K562 (cell line): Measurements from ENCODE around the gene MBD2. TPM values are rescaled to one million over a fixed set of nuclear protein-coding genes. Genes with fewer than 3 reads are reported as not detected.
A peak's percentile ranks its signal among the peaks of the same experiment; 100 is the strongest.

ENCODE experiments used
- ATAC-seq: fragments of 200-7000 bp; cut with Tn5 transposase; 3 replicates; pipeline ENCODE4 v1.9.1; 2020; ENCODE audit warnings: moderate library complexity
- BruUV-seq: library from RNA; stranded (reverse); fragments of 400-500 nt; replicated peaks from 2 replicates; lab custom pipeline; 2021; lab: Mats Ljungman, UMichigan
- CTCF ChIA-PET: fragments of 300-600 bp; formaldehyde crosslinking; extraction: SDS; loops from one replicate; lab custom pipeline; 2021; ENCODE audit warnings: low intra/inter-chr PET ratio; lab: Yijun Ruan, JAX
- POLR2A ChIA-PET: fragments of 300-600, 350-650 bp; sonication (Branson Sonifier 250); formaldehyde crosslinking; extraction: SDS; loops from one replicate; lab custom pipeline; 2021; ENCODE audit warnings: antibody characterized with exemption, inconsistent platforms; lab: Yijun Ruan, JAX
- DNase-seq, 4 experiments: peaks; one replicate each; pipeline versions ENCODE4 v3.0.0 to v3.0.0-alpha.2; 2011 to 2018; ENCODE audit warnings: low spot score in 3 of 4, mixed read lengths in 3 of 4; ENCODE audit errors: extremely low read depth in 1 of 4
- FAIRE-seq: peaks from 2 replicates; lab custom pipeline; 2011; peaks lifted over from hg19 to GRCh38; lab: Jason Lieb, UNC
- H2AFZ ChIP-seq: 2 replicates; pipeline ENCODE4 v1.6.0; 2011; ENCODE audit warnings: low read depth, low read length, control low read depth, inconsistent platforms
- H3K27ac ChIP-seq: fragments of 200-600 bp; 3 replicates; pipeline ENCODE4 v1.8.0; 2011; ENCODE audit warnings: low read depth, mild to moderate bottlenecking, control low read depth, inconsistent platforms, low read length, moderate library complexity, mixed read lengths; ENCODE audit errors: extremely low read depth
- H3K27me3 ChIP-seq, 2 experiments: fragments of 300-600 bp in 1 of 2; 2 replicates in 1 of 2; 3 replicates in 1 of 2; pipeline versions ENCODE4 v1.6.0 to v1.8.0; 2011; ENCODE audit warnings: inconsistent platforms in 2 of 2, low read length in 2 of 2, mild to moderate bottlenecking in 1 of 2, mixed read lengths in 1 of 2, moderate library complexity in 1 of 2; ENCODE audit not compliant: control insufficient read depth in 2 of 2, insufficient read depth in 2 of 2
- H3K36me3 ChIP-seq: fragments of 300-600 bp; 3 replicates; pipeline ENCODE4 v1.8.0; 2011; ENCODE audit warnings: mild to moderate bottlenecking, low read length, inconsistent platforms; ENCODE audit not compliant: control insufficient read depth, insufficient read depth
- H3K4me1 ChIP-seq, 2 experiments: fragments of 200-600 bp in 1 of 2; replicated peaks in 1 of 2; 2 replicates in 1 of 2; 3 replicates in 1 of 2; pipeline versions ENCODE4 v1.5.1 to v1.8.0; 2011; ENCODE audit warnings: inconsistent platforms in 2 of 2, low read length in 2 of 2, mild to moderate bottlenecking in 1 of 2, mixed read lengths in 1 of 2, moderate library complexity in 1 of 2; ENCODE audit not compliant: control insufficient read depth in 2 of 2, insufficient read depth in 2 of 2
- H3K4me2 ChIP-seq: 2 replicates; pipeline ENCODE4 v1.6.1; 2011; ENCODE audit warnings: low read length, control low read depth, inconsistent platforms, mixed read lengths; ENCODE audit not compliant: insufficient read depth
- H3K4me3 ChIP-seq: fragments of 200-600 bp; sonication (generic), shearing (Covaris generic); 2 replicates; pipeline ENCODE4 v1.5.1; 2016; ENCODE audit warnings: control low read depth, inconsistent platforms
- H3K79me2 ChIP-seq: fragments of 200-600 bp; 3 replicates; pipeline ENCODE4 v1.8.0; 2011; ENCODE audit warnings: low read length, inconsistent platforms; ENCODE audit not compliant: control insufficient read depth, insufficient read depth
- H3K9ac ChIP-seq, 2 experiments: 2 replicates each; pipeline versions ENCODE4 v1.6.0 to v1.6.1; 2011; ENCODE audit warnings: low read depth in 2 of 2, low read length in 2 of 2, control low read depth in 1 of 2, inconsistent platforms in 1 of 2, mild to moderate bottlenecking in 1 of 2, mixed read lengths in 1 of 2; ENCODE audit not compliant: insufficient read depth in 1 of 2
- H3K9me1 ChIP-seq: one replicate; pipeline ENCODE4 v1.6.0; 2011; ENCODE audit warnings: inconsistent platforms, mild to moderate bottlenecking, low read length, moderate library complexity; ENCODE audit not compliant: control insufficient read depth, insufficient read depth
- H3K9me3 ChIP-seq: replicated peaks from 2 replicates; pipeline ENCODE4 v1.5.1; 2011; ENCODE audit warnings: low read depth, low read length, inconsistent platforms; ENCODE audit not compliant: control insufficient read depth, insufficient read depth
- H4K20me1 ChIP-seq: replicated peaks from 2 replicates; pipeline ENCODE4 v1.6.1; 2011; ENCODE audit warnings: low read length, inconsistent platforms, mixed read lengths; ENCODE audit not compliant: control insufficient read depth, insufficient read depth
- C11orf30 ChIP-seq: fragments of 450-650 bp; IDR thresholded peaks from 2 replicates; pipeline ENCODE4 v1.6.1; 2016; ENCODE audit warnings: low read depth, mild to moderate bottlenecking
- HDAC3 ChIP-seq: fragments of 450-650 bp; IDR thresholded peaks from 2 replicates; pipeline ENCODE4 v1.6.1; 2018; ENCODE audit warnings: borderline replicate concordance, mild to moderate bottlenecking, moderate library complexity; ENCODE audit not compliant: partially characterized antibody
- IRF2 ChIP-seq: sonication (generic); formaldehyde crosslinking; IDR thresholded peaks from 2 replicates; pipeline ENCODE4 v1.8.1; 2022; ENCODE audit warnings: mild to moderate bottlenecking, missing genetic modification reagents
- MAFF ChIP-seq: IDR thresholded peaks from 2 replicates; pipeline ENCODE4 v1.6.1; 2012; ENCODE audit warnings: low read length, improper control_type of control experiment
- MAFK ChIP-seq: IDR thresholded peaks from 2 replicates; pipeline ENCODE4 v1.6.1; 2011; ENCODE audit warnings: low read length, improper control_type of control experiment
- MITF ChIP-seq: IDR thresholded peaks from 2 replicates; pipeline ENCODE4 v1.6.1; 2014; ENCODE audit warnings: antibody characterized with exemption
- PTRF ChIP-seq: fragments of 450-650 bp; IDR thresholded peaks from 2 replicates; pipeline ENCODE4 v1.6.1; 2016; ENCODE audit warnings: mild to moderate bottlenecking, missing genetic modification characterization, missing compliant biosample characterization
- TCF15 ChIP-seq: fragments of 250-450 bp; sonication (Bioruptor Pico); IDR thresholded peaks from 2 replicates; pipeline ENCODE4 v1.8.0; 2022; ENCODE audit warnings: moderate library complexity, mild to moderate bottlenecking, inconsistent platforms
- YY1 ChIP-seq, 3 experiments: IDR thresholded peaks; 2 replicates each; pipeline ENCODE4 v1.6.1; 2011; ENCODE audit warnings: low read length in 2 of 3, mild to moderate bottlenecking in 2 of 3, moderate library complexity in 2 of 3, borderline replicate concordance in 1 of 3, control low read depth in 1 of 3, low read depth in 1 of 3; ENCODE audit not compliant: insufficient read depth in 3 of 3, insufficient replicate concordance in 2 of 3, control insufficient read depth in 1 of 3, insufficient read length in 1 of 3; ENCODE audit errors: extremely low read depth in 1 of 3
- ZNF316 ChIP-seq: fragments of 450-650 bp; IDR thresholded peaks from 2 replicates; pipeline ENCODE4 v1.6.1; 2016
- WGBS: fragments of 100-300 bp; shearing (Covaris generic); methylation state at CpG from one replicate; pipeline ENCODE4 v1.1.6; 2016; ENCODE audit warnings: low coverage, mixed read lengths; ENCODE audit not compliant: insufficient coverage; ENCODE audit errors: missing lambda C conversion rate; 5-methylcytosine and 5-hydroxymethylcytosine counted together
- in situ Hi-C: fragments of 300-500 bp; cut with MboI; formaldehyde crosslinking; loops from 4 replicates; pipeline ENCODE4 v1.15.0; 2018; ENCODE audit warnings: inconsistent platforms, mixed read lengths
- intact Hi-C: fragments of 100-400 bp; cut with micrococcal nuclease; formaldehyde crosslinking; loops from 2 replicates; pipeline ENCODE4 v1.14.2; 2022
- polyA plus RNA-seq, 8 experiments: library from polyadenylated mRNA; depleted of rRNA in 4 of 8; stranded (reverse) in 5 of 8; unstranded in 3 of 8; fragments of >200 nt; fragmentation: Nextera tagmentation in 2 of 8; fragmentation: Illumina TruSeq in 1 of 8; extraction: Ambion mirVana in 2 of 8; extraction: Trizol in 1 of 8; gene quantifications; 2 replicates each; pipeline versions ENCODE4 v1.2.1 to v1.2.3, GENCODE V29; 2011 to 2014; ENCODE audit warnings: inconsistent platforms in 1 of 8, missing spikeins in 1 of 8
- total RNA-seq, 7 experiments: library from RNA; depleted of rRNA in 6 of 7; stranded (reverse); fragments of >200 nt in 6 of 7; fragmentation: Illumina TruSeq in 2 of 7; extraction: Trizol in 2 of 7; gene quantifications; 2 replicates each; pipeline versions ENCODE4 v1.2.1 to v1.2.3, GENCODE V29; 2011 to 2021; ENCODE audit warnings: low replicate concordance in 1 of 7

The MBD2 gene
- total and polyA plus RNA-seq, 9 of the 15 experiments (the other 6 are each of a cell fraction or from before 2014, with no cell fraction given): 4.4 to 40.2 (median 13.9) TPM

GRCh38 chr18:54204883-54205282, 19.6 kb downstream of the MBD2 start:
- ChIA-PET POLR2A (no interaction called here), CTCF (no interaction called here)
- Histone ChIP-seq H3K27me3 (no peaks in the 10 kb centered on the region), H3K9me1 (no peaks in the 10 kb centered on the region), H3K4me3 (no peak overlapping the region), H3K79me2 (peaks cover 51% of the 10 kb centered on the region), H4K20me1 (no peaks in the 10 kb centered on the region), H3K4me1 (peaks cover 0 to 6% of the 10 kb centered on the region in 2 experiments; a peak in 1 of 5 replicates), H3K9me3 (no peaks in the 10 kb centered on the region), H2AFZ (no peak overlapping the region), H3K27ac (no peak overlapping the region), H3K4me2 (no peak overlapping the region), H3K9ac (no peak overlapping the region), H3K36me3 (peaks cover 16% of the 10 kb centered on the region; the same call in 2 of the 3 replicates)
- TF ChIP-seq IRF2 (CRISPR knock-in tag) (no peak), PTRF (tag) (no peak), TCF15 (no peak), ZNF316 (peak; percentile 56), YY1 (IDR thresholded peaks at IDR 0.05; ENCODE audit: borderline replicate concordance in 1 of 3, control insufficient read depth in 1 of 3, extremely low read depth in 1 of 3, insufficient read depth in 3 of 3, insufficient read length in 1 of 3, insufficient replicate concordance in 2 of 3, low read depth in 1 of 3, low read length in 2 of 3) (no peak), MITF (no peak), MAFK (peak; percentile 54), MAFF (peak; percentile 66), C11orf30 (0 out of 2 replicates have a peak, but pooled peaks have one; percentile 28), HDAC3 (no peak)
- ATAC-seq (no peak), DNase-seq (no peak), FAIRE-seq (no peak)
- in situ Hi-C loops: no loop called here
- intact Hi-C loops: no loop called here
- BruUV-seq: no TSS peak
- 100% methylated on average over 5 of the region's 5 CpGs for WGBS
